AG09319 (cell line): Measurements from ENCODE around the gene E2F3.

Source experiments
- DNase-seq: peaks from one replicate; pipeline ENCODE4 v3.0.0-alpha.2; 2010; ENCODE audit warnings: low read depth; ENCODE audit errors: extremely low read depth
- TF ChIP-seq, protein P1 (sequence below): IDR thresholded peaks from 2 replicates; pipeline ENCODE4 v1.5.1; 2011; ENCODE audit warnings: low read depth, mild to moderate bottlenecking, inconsistent platforms, low read length, moderate library complexity

Gene E2F3

DNA sequence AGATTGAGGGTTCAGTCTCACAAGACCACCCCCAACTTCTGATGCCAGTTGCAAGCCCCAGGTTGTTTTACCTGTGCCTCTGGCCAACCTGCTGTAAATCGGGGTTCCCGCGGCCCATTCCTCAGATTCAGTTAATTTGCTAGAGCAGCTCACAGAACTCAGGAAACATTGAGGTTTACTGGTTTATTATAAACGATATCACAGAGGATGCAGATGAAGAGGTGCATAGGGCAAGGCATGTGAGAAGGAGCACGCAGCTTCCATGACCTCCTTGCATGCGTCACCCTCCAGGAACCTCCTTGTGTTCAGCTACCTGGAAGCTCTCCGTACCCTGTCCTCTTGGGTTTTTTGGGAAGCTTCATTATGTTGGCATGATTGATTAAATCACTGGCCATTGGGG lies 66.5 kb downstream of the E2F3 start:
- TF ChIP-seq, protein P1, sequence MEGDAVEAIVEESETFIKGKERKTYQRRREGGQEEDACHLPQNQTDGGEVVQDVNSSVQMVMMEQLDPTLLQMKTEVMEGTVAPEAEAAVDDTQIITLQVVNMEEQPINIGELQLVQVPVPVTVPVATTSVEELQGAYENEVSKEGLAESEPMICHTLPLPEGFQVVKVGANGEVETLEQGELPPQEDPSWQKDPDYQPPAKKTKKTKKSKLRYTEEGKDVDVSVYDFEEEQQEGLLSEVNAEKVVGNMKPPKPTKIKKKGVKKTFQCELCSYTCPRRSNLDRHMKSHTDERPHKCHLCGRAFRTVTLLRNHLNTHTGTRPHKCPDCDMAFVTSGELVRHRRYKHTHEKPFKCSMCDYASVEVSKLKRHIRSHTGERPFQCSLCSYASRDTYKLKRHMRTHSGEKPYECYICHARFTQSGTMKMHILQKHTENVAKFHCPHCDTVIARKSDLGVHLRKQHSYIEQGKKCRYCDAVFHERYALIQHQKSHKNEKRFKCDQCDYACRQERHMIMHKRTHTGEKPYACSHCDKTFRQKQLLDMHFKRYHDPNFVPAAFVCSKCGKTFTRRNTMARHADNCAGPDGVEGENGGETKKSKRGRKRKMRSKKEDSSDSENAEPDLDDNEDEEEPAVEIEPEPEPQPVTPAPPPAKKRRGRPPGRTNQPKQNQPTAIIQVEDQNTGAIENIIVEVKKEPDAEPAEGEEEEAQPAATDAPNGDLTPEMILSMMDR: no peak
- no peak for DNase-seq

DNA sequence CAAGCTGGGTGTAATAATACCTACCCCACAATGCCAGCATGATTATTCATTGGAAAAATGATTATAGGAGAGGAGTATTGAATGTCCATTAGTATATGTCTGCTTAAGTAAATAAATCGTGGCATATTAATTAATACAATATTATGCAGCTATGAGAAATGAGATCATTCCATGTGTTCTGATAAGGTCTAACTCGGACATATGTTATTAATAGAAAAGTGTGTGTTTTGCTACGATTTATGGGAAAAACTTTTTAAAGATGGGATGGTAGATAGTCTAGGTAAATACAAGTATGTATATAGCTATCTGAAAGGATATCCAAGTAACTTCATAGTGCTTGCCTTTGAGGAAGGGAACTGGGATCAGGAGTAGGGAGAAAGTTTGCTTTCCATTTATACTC lies 71.1 kb downstream of the E2F3 start:
- DNase-seq: no peak
- TF ChIP-seq, protein P1: no peak

DNA sequence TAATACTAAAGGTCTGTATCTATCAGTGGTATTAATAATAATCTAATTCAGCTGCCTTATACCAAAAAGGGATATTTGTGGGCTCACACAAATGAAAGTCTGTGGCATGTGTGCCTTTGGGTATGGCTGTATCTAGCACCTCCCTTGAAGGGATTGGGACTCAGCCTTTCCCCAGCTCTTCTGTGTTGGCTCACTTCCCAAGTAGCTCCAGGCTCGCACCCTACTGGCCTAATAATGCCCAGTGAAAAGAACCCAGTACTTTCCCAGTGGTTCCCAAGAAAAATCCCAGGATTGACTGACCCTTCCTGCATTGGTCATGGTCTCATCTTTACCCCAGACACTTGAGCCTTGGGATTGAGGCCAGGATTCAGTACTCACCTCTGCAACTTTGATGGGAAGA lies 71.8 kb downstream of the E2F3 start:
- TF ChIP-seq, protein P1: no peak
- DNase-seq: no peak

DNA sequence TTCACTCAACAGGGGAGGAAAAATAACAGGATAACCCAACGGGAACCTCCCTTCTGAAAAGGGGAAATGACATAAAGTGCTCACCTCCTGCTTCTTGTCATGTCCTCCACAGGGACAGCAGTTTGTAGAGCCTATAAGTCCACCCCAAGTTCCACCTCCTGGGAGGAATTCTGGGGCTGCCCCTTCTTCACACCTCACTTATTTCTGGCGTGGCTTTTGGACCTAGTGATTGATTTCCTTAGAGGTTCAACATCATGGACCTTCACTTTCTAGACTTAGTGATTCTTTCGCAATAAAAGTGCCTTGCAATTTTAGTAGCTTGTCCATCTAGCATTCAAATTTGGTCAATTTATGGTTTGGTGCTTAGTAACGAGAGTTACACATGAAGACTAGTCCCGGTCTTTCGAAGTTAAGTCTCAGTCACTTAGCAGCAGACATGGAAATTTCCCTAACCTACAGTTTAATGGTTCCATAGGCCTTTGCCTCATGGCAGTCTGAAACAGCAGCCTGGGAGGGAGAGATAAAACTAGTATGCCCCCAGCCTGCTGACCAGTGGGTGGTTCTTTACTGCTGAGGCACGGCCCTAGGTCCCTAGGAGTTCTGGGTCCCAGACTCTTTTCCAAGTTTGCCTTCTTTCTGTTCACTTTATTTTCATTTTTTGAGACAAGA lies 73.3 kb downstream of the E2F3 start:
- DNase-seq: no peak
- TF ChIP-seq, protein P1: no peak

DNA sequence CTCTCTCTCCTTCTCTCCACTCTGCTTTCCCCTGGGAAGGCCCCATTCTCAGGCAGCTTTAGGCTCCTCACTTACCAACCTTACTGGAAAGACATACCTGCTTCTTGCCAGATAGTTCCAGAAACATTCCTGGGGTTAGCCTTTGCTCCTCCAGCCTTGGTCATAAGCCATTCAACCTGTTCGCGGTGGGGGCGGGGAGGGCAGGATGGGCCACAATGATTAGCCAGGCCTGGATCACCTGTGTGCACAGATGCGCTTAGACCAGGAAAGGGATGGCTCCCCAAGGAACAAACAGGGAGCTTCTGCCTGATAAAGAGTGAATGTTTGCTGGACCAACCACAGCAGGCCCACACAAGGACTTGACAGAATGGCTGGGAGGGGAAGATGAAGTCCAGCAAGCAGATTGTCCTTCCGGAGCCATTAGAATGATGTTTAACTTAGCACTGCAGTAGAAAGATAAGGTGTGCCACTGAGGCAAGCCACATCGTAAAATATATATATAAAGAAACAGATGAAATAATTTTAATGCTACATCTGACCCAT lies 74.9 kb downstream of the E2F3 start:
- TF ChIP-seq, protein P1: no peak
- no peak for DNase-seq

DNA sequence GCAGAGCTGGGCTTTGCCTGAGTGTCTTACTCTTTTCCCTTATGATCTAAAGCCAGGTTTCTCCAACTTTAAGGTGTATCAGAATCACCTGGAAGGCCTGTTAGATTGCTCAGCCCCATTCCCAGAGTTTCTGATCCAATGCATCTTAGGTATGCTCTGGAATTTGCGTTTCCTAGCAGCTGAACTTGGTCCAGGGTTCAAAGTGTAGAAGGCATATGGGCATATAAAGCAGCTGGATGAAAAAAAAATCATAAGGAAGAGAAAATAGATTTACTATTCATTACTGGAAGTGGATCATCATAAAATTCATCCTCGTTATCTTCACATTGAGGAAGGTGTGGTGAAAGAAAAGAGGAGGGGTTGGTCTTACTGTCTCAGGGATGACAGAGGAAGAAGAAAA lies 75.8 kb downstream of the E2F3 start:
- TF ChIP-seq, protein P1: no peak
- no peak for DNase-seq

DNA sequence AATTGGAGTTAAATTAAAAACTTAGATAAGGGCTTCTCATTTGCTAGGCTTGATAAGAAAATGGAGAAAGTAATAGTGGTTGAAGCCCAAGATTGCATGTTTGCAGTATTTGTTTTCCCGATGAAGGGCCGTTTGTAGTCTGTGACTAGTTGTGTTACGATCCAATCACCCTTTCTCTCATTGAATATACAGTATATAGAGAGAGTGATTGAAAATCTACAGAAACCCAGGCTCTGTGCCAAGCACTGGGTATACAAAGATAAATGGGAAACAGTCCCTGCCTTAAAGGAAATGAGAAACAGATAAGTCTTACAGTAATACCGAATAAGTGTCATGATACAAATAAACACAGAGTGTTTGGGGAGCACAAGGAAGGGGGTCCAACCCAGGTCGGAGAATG lies 77.4 kb downstream of the E2F3 start:
- TF ChIP-seq, protein P1: no peak
- DNase-seq: no peak
